Testis (tissue), 3 donors: ENCODE data around the gene CMYA5. TPM values are rescaled to one million over a fixed set of nuclear protein-coding genes. Genes with fewer than 3 reads are reported as not detected.

Experiments used
- DNase-seq: peaks from one replicate; pipeline ENCODE4 v3.0.0-alpha.2; 2019
- H3K27ac ChIP-seq, 2 donors: fragments of 200-600 bp; sonication (generic); one replicate each; pipeline ENCODE4 v1.5.1; 2019
- H3K27me3 ChIP-seq: fragments of 200-600 bp; sonication (generic); one replicate; pipeline ENCODE4 v1.5.1; 2019
- H3K36me3 ChIP-seq: fragments of 200-600 bp; sonication (generic); one replicate; pipeline ENCODE4 v1.5.1; 2017; ENCODE audit warnings: low read depth; ENCODE audit errors: missing control alignments
- H3K4me1 ChIP-seq: fragments of 200-600 bp; sonication (generic); one replicate; pipeline ENCODE4 v1.5.1; 2019
- H3K4me3 ChIP-seq, 2 donors: fragments of 200-600 bp; sonication (generic); one replicate each; pipeline ENCODE4 v1.5.1; 2017 to 2019
- H3K9me3 ChIP-seq: fragments of 200-600 bp; sonication (generic); one replicate; pipeline ENCODE4 v1.5.1; 2017
- POLR2A ChIP-seq: fragments of 450-650 bp; IDR thresholded peaks from one replicate; pipeline ENCODE4 v1.6.1; 2017; ENCODE audit warnings: antibody characterized with exemption, mild to moderate bottlenecking, moderate library complexity
- WGBS, 2 donors: methylation state at CpG; one replicate each; pipeline ENCODE4 v1.1.5; 2018; 5-methylcytosine and 5-hydroxymethylcytosine counted together
- intact Hi-C: fragments of 100-400 bp; cut with DNase I; formaldehyde crosslinking; loops from one replicate; pipeline ENCODE4 v1.15.1; 2023; ENCODE audit warnings: low total_unique reads
- polyA plus RNA-seq: library from polyadenylated mRNA; stranded (reverse); fragments of 350-450 nt; fragmentation: Illumina TruSeq; extraction: RNeasy Lipid Tissue Mini Kit (QIAGEN cat#74804); gene quantifications from one replicate; pipeline ENCODE4 v1.2.3, GENCODE V29; 2014; ENCODE audit warnings: low read depth, low replicate concordance; ENCODE audit not compliant: insufficient read depth
- total RNA-seq, 2 donors: library from RNA; depleted of rRNA; stranded (reverse); fragments of >200 nt; gene quantifications; one replicate each; pipeline ENCODE4 v1.2.3, GENCODE V29; 2016
- TF ChIP-seq, protein P1 (sequence below), 3 experiments: fragments of 450-650 bp in 2 of 3; fragments of 200-600 bp in 1 of 3; sonication (generic) in 1 of 3; IDR thresholded peaks; one replicate each; pipeline ENCODE4 v1.5.1; 2016 to 2019; ENCODE audit warnings: antibody characterized with exemption in 3 of 3, mild to moderate bottlenecking in 2 of 3, moderate library complexity in 1 of 3

CMYA5 gene
- total and polyA plus RNA-seq, 3 donors from 2014 or later, result 2.7 to 33.8 (median 27.3) TPM

DNA sequence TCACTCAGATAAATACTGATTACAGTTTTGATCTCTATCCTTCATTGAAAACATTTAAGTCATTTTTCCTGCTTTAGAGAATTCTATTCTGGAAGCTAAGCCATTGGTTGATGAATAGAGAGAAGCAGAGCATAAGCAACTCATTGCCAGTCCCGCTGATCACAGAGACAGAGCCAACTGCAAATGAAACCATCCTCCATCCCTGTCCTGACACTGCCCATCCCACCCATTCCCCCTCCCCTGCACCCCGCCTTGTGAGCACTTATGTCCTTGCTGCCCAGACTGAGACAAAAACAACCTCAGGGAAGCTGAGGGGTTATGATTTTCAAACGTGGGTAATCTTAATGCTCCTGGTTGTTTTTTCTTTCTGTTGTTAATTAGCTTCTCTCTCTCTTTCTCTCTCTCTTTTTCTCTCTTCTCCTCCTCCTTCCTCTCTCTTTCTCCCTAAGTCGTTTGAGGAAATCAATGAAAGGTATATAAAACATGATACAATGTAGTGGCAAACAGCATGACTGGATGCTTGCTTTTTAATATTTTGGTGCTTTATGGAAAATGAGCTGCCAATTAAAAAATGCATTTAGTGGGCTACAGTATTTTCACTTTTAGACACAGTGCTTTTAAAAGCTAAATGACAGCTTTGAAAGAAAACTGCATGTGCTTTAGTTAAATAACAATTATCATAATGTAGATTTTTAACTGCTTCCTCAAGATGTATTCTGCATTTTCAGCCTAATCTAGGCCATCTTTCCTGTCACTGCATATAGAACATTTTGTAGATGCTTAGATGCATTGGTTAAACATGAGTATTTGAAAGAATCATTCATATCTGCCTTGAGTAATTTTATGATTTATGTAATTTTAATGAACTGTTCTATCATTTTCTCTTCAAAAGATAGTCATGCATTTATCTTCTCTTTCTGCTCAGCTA lies 57.3 kb downstream of the CMYA5 start:
- H3K4me3 ChIP-seq, result no peak overlapping the region

DNA sequence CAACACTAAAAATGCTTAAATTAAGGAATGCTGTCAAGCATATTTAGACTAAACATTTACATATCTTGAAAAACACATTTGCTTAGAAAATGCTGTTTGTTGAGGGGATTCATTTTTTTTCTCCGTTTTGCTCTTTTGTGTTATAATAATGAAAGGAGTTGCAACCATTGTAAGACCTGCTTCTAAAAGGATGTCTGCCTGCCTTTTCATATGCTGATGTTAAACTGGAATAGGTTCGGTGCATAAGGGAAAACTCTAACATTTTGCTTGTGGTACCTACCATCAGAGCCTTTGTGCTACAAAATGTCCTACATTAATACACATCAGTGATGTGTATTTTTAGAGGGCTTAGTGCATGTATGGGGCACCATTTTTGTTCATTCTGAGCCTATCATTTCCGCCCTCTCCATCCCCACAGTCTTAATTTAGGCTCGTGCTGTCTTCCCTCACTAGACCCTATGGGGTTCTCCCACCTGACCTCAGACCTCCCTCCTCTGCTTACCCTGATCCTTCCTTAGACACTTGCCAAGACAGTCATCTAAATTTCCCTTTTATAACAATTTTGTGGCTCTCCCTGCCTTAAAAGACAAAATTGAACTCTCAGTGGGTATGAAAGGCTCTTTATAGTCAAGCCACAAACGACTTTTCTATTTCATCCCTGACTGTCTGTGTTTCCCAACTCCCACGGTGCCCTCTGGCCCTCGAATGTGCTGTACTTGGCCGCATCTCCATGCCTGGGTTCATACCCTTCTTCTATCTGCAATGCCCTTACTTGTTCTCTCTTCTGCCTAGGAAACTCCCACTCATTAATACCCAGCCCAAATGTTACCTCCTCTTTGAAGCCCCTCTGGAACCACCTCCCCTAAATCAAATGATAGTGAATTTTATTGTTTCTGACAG lies 61.2 kb downstream of the CMYA5 start:
- Histone ChIP-seq H3K27ac (no peak overlapping the region), H3K4me3 (no peak overlapping the region), H3K4me1 (no peaks in the 10 kb centered on the region), H3K9me3 (no peaks in the 10 kb centered on the region), H3K36me3 (no peaks in the 10 kb centered on the region), H3K27me3 (no peaks in the 10 kb centered on the region)
- 76 to 79% methylated on average over 8 of the region's 8 CpGs for WGBS, 2 donors
- DNase-seq, result no peak
- no peak for TF ChIP-seq POLR2A
- TF ChIP-seq, protein P1, sequence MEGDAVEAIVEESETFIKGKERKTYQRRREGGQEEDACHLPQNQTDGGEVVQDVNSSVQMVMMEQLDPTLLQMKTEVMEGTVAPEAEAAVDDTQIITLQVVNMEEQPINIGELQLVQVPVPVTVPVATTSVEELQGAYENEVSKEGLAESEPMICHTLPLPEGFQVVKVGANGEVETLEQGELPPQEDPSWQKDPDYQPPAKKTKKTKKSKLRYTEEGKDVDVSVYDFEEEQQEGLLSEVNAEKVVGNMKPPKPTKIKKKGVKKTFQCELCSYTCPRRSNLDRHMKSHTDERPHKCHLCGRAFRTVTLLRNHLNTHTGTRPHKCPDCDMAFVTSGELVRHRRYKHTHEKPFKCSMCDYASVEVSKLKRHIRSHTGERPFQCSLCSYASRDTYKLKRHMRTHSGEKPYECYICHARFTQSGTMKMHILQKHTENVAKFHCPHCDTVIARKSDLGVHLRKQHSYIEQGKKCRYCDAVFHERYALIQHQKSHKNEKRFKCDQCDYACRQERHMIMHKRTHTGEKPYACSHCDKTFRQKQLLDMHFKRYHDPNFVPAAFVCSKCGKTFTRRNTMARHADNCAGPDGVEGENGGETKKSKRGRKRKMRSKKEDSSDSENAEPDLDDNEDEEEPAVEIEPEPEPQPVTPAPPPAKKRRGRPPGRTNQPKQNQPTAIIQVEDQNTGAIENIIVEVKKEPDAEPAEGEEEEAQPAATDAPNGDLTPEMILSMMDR (IDR thresholded peaks at IDR 0.05), result no peak
- intact Hi-C loops, result no loop called here

More for the DNA sequence above, 57.3 kb downstream of the CMYA5 start:
- Histone ChIP-seq H3K36me3 (no peaks in the 10 kb centered on the region), H3K4me1 (no peaks in the 10 kb centered on the region), H3K9me3 (no peaks in the 10 kb centered on the region), H3K27ac (no peak overlapping the region), H3K27me3 (no peaks in the 10 kb centered on the region)
- TF ChIP-seq, protein P1 (IDR thresholded peaks at IDR 0.05), result no peak
- TF ChIP-seq POLR2A, result no peak
- intact Hi-C loops, result no loop called here
- 52 to 55% methylated on average over 4 of the region's 4 CpGs for WGBS, 2 donors
- no peak for DNase-seq

DNA sequence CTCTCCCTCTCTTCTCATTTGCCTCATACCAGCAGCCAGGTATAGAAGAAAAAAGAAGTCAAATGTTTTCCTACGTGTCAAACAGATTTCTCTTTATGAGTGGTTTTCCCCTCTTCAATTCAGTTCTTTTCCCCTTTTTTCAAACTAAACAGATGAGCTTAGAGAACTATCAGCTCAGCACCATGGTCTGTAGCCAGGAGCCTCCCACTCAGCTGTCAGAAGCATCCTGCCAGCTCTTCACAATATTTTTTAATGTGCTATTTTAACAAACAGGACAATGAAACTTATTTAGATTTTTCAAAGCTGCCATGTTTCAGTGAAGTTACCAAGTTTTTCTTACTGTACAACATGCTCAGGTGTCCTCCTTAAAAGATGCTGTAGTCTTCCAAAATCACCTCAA lies 63.5 kb downstream of the CMYA5 start:
- 51 to 68% methylated on average over 1 of the region's 1 CpG for WGBS, 2 donors

DNA sequence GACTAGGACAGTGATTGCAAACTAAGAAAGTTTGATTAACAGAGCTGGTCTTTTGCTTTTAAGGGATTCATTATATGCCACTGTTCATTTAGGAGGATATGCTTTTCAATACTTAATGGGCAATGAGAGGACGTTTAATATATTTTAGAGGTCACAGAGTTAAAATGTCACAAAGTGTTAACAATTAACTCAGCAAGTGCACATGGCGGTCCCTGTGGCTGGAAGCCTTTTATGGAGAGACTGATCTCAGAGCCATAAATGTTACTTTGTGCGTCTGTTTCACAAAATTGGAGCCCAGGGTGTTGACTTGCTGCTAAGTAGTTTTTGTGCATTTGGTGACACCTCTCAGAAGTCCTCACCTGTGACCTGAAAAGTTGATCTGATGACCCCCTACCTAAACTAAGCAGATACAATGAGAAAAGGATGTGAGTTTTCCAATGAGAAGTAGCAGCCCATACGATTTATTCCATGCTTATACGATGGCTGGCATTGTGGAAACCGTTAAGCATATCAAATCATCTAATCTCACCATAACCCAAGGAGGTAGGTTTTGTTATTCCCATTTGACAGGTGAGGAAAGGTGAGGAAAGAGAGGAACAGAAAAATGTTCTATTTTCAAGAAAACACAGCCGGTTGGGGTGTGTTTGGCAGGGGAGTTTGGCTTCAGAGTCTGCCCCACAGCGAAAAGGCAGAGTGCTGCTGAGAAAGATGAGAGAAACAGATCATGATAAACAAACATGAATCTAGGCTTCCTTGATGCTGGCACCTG lies 64.4 kb downstream of the CMYA5 start:
- WGBS, 2 donors, result 87 to 94% methylated on average over 8 of the region's 8 CpGs
- H3K27me3 ChIP-seq, result no peaks in the 10 kb centered on the region
- no peaks in the 10 kb centered on the region for H3K9me3 ChIP-seq
- H3K4me3 ChIP-seq, result no peak overlapping the region
- no peak for DNase-seq
- H3K4me1 ChIP-seq, result no peaks in the 10 kb centered on the region
- no peaks in the 10 kb centered on the region for H3K36me3 ChIP-seq
- intact Hi-C loops, result no loop called here
- TF ChIP-seq, protein P1 (IDR thresholded peaks at IDR 0.05), result no peak
- no peak for TF ChIP-seq POLR2A
- H3K27ac ChIP-seq, result no peak overlapping the region

More for the DNA sequence above, 63.5 kb downstream of the CMYA5 start:
- H3K27me3 ChIP-seq, result no peaks in the 10 kb centered on the region
- no peaks in the 10 kb centered on the region for H3K36me3 ChIP-seq
- no peak for DNase-seq
- H3K27ac ChIP-seq, result no peak overlapping the region
- H3K9me3 ChIP-seq, result no peaks in the 10 kb centered on the region
- no peaks in the 10 kb centered on the region for H3K4me1 ChIP-seq
- intact Hi-C loops, result no loop called here
- H3K4me3 ChIP-seq, result no peak overlapping the region
- no peak for TF ChIP-seq POLR2A
- TF ChIP-seq, protein P1 (IDR thresholded peaks at IDR 0.05), result no peak
